WTC11 (cell line): Measurements from ENCODE around the gene THY1. TPM values are rescaled to one million over a fixed set of nuclear protein-coding genes. Genes with fewer than 3 reads are reported as not detected.

Experiments used
- ATAC-seq: fragments of 200-7000 bp; cut with Tn5 transposase; 2 replicates; pipeline ENCODE4 v1.10.0; 2021; ENCODE audit warnings: mild to moderate bottlenecking, moderate library complexity
- CTCF ChIA-PET: fragments of 300-600 bp; sonication (Branson Sonifier 250); formaldehyde crosslinking; loops from one replicate; lab custom pipeline; 2021; ENCODE audit warnings: antibody characterized with exemption; lab: Charles Lee
- POLR2A ChIA-PET: fragments of 350-600 bp; sonication (Branson Sonifier 250); formaldehyde crosslinking; loops from one replicate; lab custom pipeline; 2021; ENCODE audit warnings: antibody characterized with exemption; lab: Charles Lee
- DNase-seq: peaks from one replicate; pipeline ENCODE4 v3.0.0; 2021; ENCODE audit warnings: low spot score
- H3K27ac Mint-ChIP-seq: 2 replicates; pipeline ENCODE4 v1.8.0; 2021; ENCODE audit warnings: mixed read lengths
- H3K27me3 Mint-ChIP-seq: 2 replicates; pipeline ENCODE4 v1.8.0; 2021; ENCODE audit warnings: low read depth, mild to moderate bottlenecking, moderate library complexity, mixed read lengths
- H3K36me3 Mint-ChIP-seq: 2 replicates; pipeline ENCODE4 v1.8.0; 2021; ENCODE audit warnings: mixed read lengths
- H3K4me1 Mint-ChIP-seq: 2 replicates; pipeline ENCODE4 v1.8.0; 2022; ENCODE audit warnings: mixed read lengths
- H3K4me3 Mint-ChIP-seq: 2 replicates; pipeline ENCODE4 v1.8.0; 2021; ENCODE audit warnings: mild to moderate bottlenecking, moderate library complexity, mixed read lengths
- H3K9me3 Mint-ChIP-seq: 2 replicates; pipeline ENCODE4 v1.8.0; 2021; ENCODE audit warnings: mixed read lengths
- AR ChIP-seq: fragments of 250-450 bp; sonication (Bioruptor Pico); IDR thresholded peaks from 2 replicates; pipeline ENCODE4 v1.9.0; 2021; ENCODE audit warnings: mild to moderate bottlenecking
- CBFB ChIP-seq: sonication (generic); formaldehyde crosslinking; IDR thresholded peaks from 2 replicates; pipeline ENCODE4 v1.8.1; 2022; ENCODE audit warnings: mild to moderate bottlenecking, low read depth, missing genetic modification reagents
- E2F4 ChIP-seq: sonication (generic); formaldehyde crosslinking; IDR thresholded peaks from 2 replicates; pipeline ENCODE4 v1.8.1; 2022; ENCODE audit warnings: low read depth, mild to moderate bottlenecking, moderate library complexity, missing genetic modification reagents, borderline replicate concordance
- EMX1 ChIP-seq: fragments of 250-450 bp; sonication (Bioruptor Pico); IDR thresholded peaks from 2 replicates; pipeline ENCODE4 v1.8.0; 2021; ENCODE audit warnings: mild to moderate bottlenecking
- ETV6 ChIP-seq: sonication (generic); formaldehyde crosslinking; IDR thresholded peaks from 2 replicates; pipeline ENCODE4 v1.8.1; 2022; ENCODE audit warnings: mild to moderate bottlenecking, missing genetic modification reagents
- GRHL2 ChIP-seq: fragments of 250-450 bp; sonication (Bioruptor Pico); IDR thresholded peaks from 2 replicates; pipeline ENCODE4 v1.8.0; 2022; ENCODE audit warnings: mild to moderate bottlenecking, moderate library complexity; ENCODE audit not compliant: insufficient replicate concordance, severe bottlenecking
- IRF1 ChIP-seq: sonication (generic); formaldehyde crosslinking; IDR thresholded peaks from 2 replicates; pipeline ENCODE4 v1.8.0; 2023; ENCODE audit warnings: missing genetic modification reagents
- JUN ChIP-seq: sonication (generic); formaldehyde crosslinking; IDR thresholded peaks from 2 replicates; pipeline ENCODE4 v1.8.0; 2023; ENCODE audit warnings: mild to moderate bottlenecking, missing genetic modification reagents
- KAT7 ChIP-seq: sonication (generic); formaldehyde crosslinking; IDR thresholded peaks from 2 replicates; pipeline ENCODE4 v1.8.1; 2023; ENCODE audit warnings: missing genetic modification reagents, mild to moderate bottlenecking, borderline replicate concordance
- MAX ChIP-seq: sonication (generic); formaldehyde crosslinking; IDR thresholded peaks from 2 replicates; pipeline ENCODE4 v1.8.0; 2022; ENCODE audit warnings: mild to moderate bottlenecking, missing genetic modification reagents
- MYBL2 ChIP-seq: sonication (generic); formaldehyde crosslinking; IDR thresholded peaks from 2 replicates; pipeline ENCODE4 v1.8.1; 2023; ENCODE audit warnings: mild to moderate bottlenecking, moderate library complexity, missing genetic modification reagents
- NR3C1 ChIP-seq: sonication (generic); formaldehyde crosslinking; conservative IDR thresholded peaks from 2 replicates; pipeline ENCODE4 v1.8.1; 2023; ENCODE audit warnings: low read depth, mild to moderate bottlenecking, missing genetic modification reagents
- PREB ChIP-seq: sonication (generic); formaldehyde crosslinking; IDR thresholded peaks from 2 replicates; pipeline ENCODE4 v1.8.1; 2022; ENCODE audit warnings: mild to moderate bottlenecking, missing genetic modification reagents, moderate library complexity, borderline replicate concordance
- SMAD3 ChIP-seq: sonication (generic); formaldehyde crosslinking; IDR thresholded peaks from 2 replicates; pipeline ENCODE4 v1.8.0; 2022; ENCODE audit warnings: missing genetic modification reagents, mild to moderate bottlenecking, borderline replicate concordance
- SP1 ChIP-seq: sonication (generic); formaldehyde crosslinking; conservative IDR thresholded peaks from 2 replicates; pipeline ENCODE4 v1.8.1; 2022; ENCODE audit warnings: missing genetic modification reagents
- STAT6 ChIP-seq: sonication (generic); formaldehyde crosslinking; conservative IDR thresholded peaks from 2 replicates; pipeline ENCODE4 v1.8.1; 2023; ENCODE audit warnings: mild to moderate bottlenecking, low read depth, missing genetic modification reagents, moderate library complexity
- TCF7 ChIP-seq: sonication (generic); formaldehyde crosslinking; IDR thresholded peaks from 2 replicates; pipeline ENCODE4 v1.8.0; 2022; ENCODE audit warnings: mild to moderate bottlenecking, low read depth, missing genetic modification reagents, moderate library complexity
- USF2 ChIP-seq: sonication (generic); formaldehyde crosslinking; IDR thresholded peaks from 2 replicates; pipeline ENCODE4 v1.8.1; 2023; ENCODE audit warnings: mild to moderate bottlenecking, missing genetic modification reagents, moderate library complexity
- ZNF317 ChIP-seq: sonication (generic); formaldehyde crosslinking; IDR thresholded peaks from 2 replicates; pipeline ENCODE4 v1.8.1; 2023; ENCODE audit warnings: low read depth, mild to moderate bottlenecking, moderate library complexity, missing genetic modification reagents, borderline replicate concordance
- ZNF512 ChIP-seq: sonication (generic); formaldehyde crosslinking; IDR thresholded peaks from 2 replicates; pipeline ENCODE4 v1.8.1; 2022; ENCODE audit warnings: missing genetic modification reagents, borderline replicate concordance
- total RNA-seq: library from RNA; stranded (reverse); gene quantifications from 3 replicates; pipeline ENCODE4 v1.2.3, GENCODE V29; 2021

THY1 gene
- total RNA-seq, 1 experiment from 2014 or later: 325 TPM

GRCh38 chr11:119471329-119471728 is 48.4 kb upstream of the THY1 start:
- peaks cover 3% of the 10 kb centered on the region for H3K9me3 Mint-ChIP-seq
- CTCF ChIA-PET: interaction anchor here (1.0 to 1.5 kb wide), 6 partner anchors 23 to 103 kb away, joined by 3 to 6 read pairs (median 4); partner anchors contain the start of gene USP2
- DNase-seq: no peak
- H3K27ac Mint-ChIP-seq: no peak overlapping the region
- H3K4me1 Mint-ChIP-seq: peaks cover 25% of the 10 kb centered on the region; the same call in 1 of the 2 replicates
- no peaks in the 10 kb centered on the region for H3K36me3 Mint-ChIP-seq
- no peak overlapping the region for H3K4me3 Mint-ChIP-seq
- no peak for TF ChIP-seq ZNF512 (CRISPR knock-in tag)
- no peak for TF ChIP-seq STAT6 (CRISPR knock-in tag)
- no peak for TF ChIP-seq PREB (CRISPR knock-in tag)
- no peak for TF ChIP-seq TCF7 (CRISPR knock-in tag)
- TF ChIP-seq USF2: no peak
- TF ChIP-seq KAT7 (CRISPR knock-in tag): no peak
- TF ChIP-seq, all 79 proteins: peak for 0
- peaks cover 6% of the 10 kb centered on the region; the same call in 1 of the 2 replicates for H3K27me3 Mint-ChIP-seq
- POLR2A ChIA-PET: no interaction called here
- peak; percentile 49 for ATAC-seq

- TF ChIP-seq JUN (CRISPR knock-in tag) (no peak), E2F4 (CRISPR knock-in tag) (no peak), AR (CRISPR knock-in tag) (no peak), MAX (CRISPR knock-in tag) (no peak), IRF1 (no peak), SP1 (CRISPR knock-in tag) (no peak), ZNF317 (CRISPR knock-in tag) (no peak), EMX1 (no peak), SMAD3 (CRISPR knock-in tag) (no peak), CBFB (CRISPR knock-in tag) (no peak), ETV6 (CRISPR knock-in tag) (no peak), GRHL2 (CRISPR knock-in tag) (no peak), NR3C1 (CRISPR knock-in tag) (no peak), MYBL2 (CRISPR knock-in tag) (no peak)
- CTCF ChIA-PET: interaction anchor here (0.6 to 1.5 kb wide), 11 partner anchors 22 to 132 kb away, joined by 3 to 6 read pairs (median 4); partner anchors contain the start of gene USP2
- Mint-ChIP-seq H3K27me3 (peaks cover 2% of the 10 kb centered on the region; the same call in 1 of the 2 replicates), H3K27ac (no peak overlapping the region), H3K9me3 (peaks cover 7% of the 10 kb centered on the region), H3K4me3 (no peak overlapping the region), H3K36me3 (no peaks in the 10 kb centered on the region), H3K4me1 (peaks cover 25% of the 10 kb centered on the region; the same call in 1 of the 2 replicates)
- POLR2A ChIA-PET: no interaction called here
- ATAC-seq: no peak
- DNase-seq: no peak
Observed at GRCh38 chr11:119470317-119471291, 47.6 kb upstream of the THY1 start.
